NB4 (cell line): Measurements from ENCODE around the gene STX11.

ENCODE experiments used
- MYC ChIP-seq: IDR thresholded peaks from 2 replicates; pipeline ENCODE4 v1.6.1; 2011; ENCODE audit warnings: low read depth, low read length
- POLR2A ChIP-seq: IDR thresholded peaks from 2 replicates; pipeline ENCODE4 v1.6.1; 2011; ENCODE audit warnings: mild to moderate bottlenecking; ENCODE audit not compliant: insufficient read length; ENCODE audit errors: extremely low read depth
- TF ChIP-seq, protein P1 (sequence below): IDR thresholded peaks from one replicate; pipeline ENCODE4 v1.5.1; 2012; ENCODE audit warnings: low read depth, low read length
- TF ChIP-seq, protein P2 (sequence below): IDR thresholded peaks from 2 replicates; pipeline ENCODE4 v1.6.1; 2011; ENCODE audit warnings: low read depth, low read length

DNA sequence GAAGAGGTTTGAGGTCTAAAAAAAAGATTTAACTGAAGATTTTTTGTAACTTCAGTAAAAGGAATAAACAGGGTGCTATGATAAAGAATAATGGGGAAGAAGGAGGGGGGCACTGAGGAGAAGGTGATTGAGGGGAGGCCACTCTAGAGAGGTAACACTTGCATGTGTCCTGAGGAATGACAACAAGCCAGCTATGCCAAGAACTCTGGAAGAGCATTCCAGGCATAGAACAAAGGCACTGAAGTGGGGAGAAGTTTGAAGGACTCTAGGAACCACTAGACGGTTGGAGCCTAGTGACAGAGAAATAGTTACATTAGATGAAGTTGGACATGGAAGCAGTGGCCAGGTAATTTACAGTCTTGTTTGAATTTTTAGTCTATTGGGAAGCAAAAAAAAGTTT lies 44.1 kb upstream of the STX11 start:
- TF ChIP-seq, protein P1, sequence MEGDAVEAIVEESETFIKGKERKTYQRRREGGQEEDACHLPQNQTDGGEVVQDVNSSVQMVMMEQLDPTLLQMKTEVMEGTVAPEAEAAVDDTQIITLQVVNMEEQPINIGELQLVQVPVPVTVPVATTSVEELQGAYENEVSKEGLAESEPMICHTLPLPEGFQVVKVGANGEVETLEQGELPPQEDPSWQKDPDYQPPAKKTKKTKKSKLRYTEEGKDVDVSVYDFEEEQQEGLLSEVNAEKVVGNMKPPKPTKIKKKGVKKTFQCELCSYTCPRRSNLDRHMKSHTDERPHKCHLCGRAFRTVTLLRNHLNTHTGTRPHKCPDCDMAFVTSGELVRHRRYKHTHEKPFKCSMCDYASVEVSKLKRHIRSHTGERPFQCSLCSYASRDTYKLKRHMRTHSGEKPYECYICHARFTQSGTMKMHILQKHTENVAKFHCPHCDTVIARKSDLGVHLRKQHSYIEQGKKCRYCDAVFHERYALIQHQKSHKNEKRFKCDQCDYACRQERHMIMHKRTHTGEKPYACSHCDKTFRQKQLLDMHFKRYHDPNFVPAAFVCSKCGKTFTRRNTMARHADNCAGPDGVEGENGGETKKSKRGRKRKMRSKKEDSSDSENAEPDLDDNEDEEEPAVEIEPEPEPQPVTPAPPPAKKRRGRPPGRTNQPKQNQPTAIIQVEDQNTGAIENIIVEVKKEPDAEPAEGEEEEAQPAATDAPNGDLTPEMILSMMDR: no peak
- no peak for TF ChIP-seq POLR2A
- no peak for TF ChIP-seq MYC
- TF ChIP-seq, protein P2, sequence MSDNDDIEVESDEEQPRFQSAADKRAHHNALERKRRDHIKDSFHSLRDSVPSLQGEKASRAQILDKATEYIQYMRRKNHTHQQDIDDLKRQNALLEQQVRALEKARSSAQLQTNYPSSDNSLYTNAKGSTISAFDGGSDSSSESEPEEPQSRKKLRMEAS: no peak
